K562 (cell line): ENCODE data around the gene UNC93B1.
"Not testable (repeated sequence)": the region's sequence is repeated elsewhere in the genome, so short reads cannot be mapped to it uniquely, and the experiment has no call there.

Experiments
- CCNT2 ChIP-seq: IDR thresholded peaks from 2 replicates; pipeline ENCODE4 v1.6.1; 2011; ENCODE audit warnings: borderline replicate concordance, low read depth, mild to moderate bottlenecking, moderate library complexity, mixed read lengths, low read length; ENCODE audit not compliant: insufficient read length; ENCODE audit errors: extremely low read depth
- CREB1 ChIP-seq, 2 experiments: sonication (generic) in 1 of 2; formaldehyde crosslinking in 1 of 2; IDR thresholded peaks; 2 replicates each; pipeline versions ENCODE4 v1.6.1 to v1.8.0; 2012 to 2022; ENCODE audit warnings: inconsistent platforms in 1 of 2, mild to moderate bottlenecking in 1 of 2, missing genetic modification reagents in 1 of 2, moderate library complexity in 1 of 2
- FOXM1 ChIP-seq, 2 experiments: fragments of 450-650 bp in 1 of 2; sonication (generic) in 1 of 2; formaldehyde crosslinking in 1 of 2; IDR thresholded peaks; 2 replicates each; pipeline versions ENCODE4 v1.6.1 to v1.9.0; 2017 to 2022; ENCODE audit warnings: low read depth in 2 of 2, mild to moderate bottlenecking in 2 of 2, missing genetic modification reagents in 1 of 2, moderate library complexity in 1 of 2
- FOXP4 ChIP-seq: sonication (generic); formaldehyde crosslinking; IDR thresholded peaks from 2 replicates; pipeline ENCODE4 v1.8.0; 2022; ENCODE audit warnings: mild to moderate bottlenecking, missing genetic modification reagents, borderline replicate concordance
- GABPA ChIP-seq: fragments of 200-800 bp; sonication (Bioruptor generic); conservative IDR thresholded peaks from 2 replicates; pipeline ENCODE4 v1.6.1; 2016; ENCODE audit warnings: low read depth, missing genetic modification characterization, missing compliant biosample characterization
- GABPB1 ChIP-seq: sonication (generic); formaldehyde crosslinking; IDR thresholded peaks from 2 replicates; pipeline ENCODE4 v1.8.0; 2022; ENCODE audit warnings: mild to moderate bottlenecking, missing genetic modification reagents
- MAZ ChIP-seq, 2 experiments: fragments of 450-650 bp in 1 of 2; sonication (generic) in 1 of 2; formaldehyde crosslinking; IDR thresholded peaks in 1 of 2; conservative IDR thresholded peaks in 1 of 2; 2 replicates each; pipeline versions ENCODE4 v1.4.0 to v1.5.0; 2020; ENCODE audit warnings: mild to moderate bottlenecking in 1 of 2, missing genetic modification reagents in 1 of 2
- MYC ChIP-seq, 2 experiments: fragments of 250-450 bp in 1 of 2; sonication (Bioruptor Pico) in 1 of 2; IDR thresholded peaks; 2 replicates each; pipeline versions ENCODE4 v1.5.1 to v1.6.1; 2012 to 2021; ENCODE audit warnings: low read depth in 2 of 2, borderline replicate concordance in 1 of 2, improper control_type of control experiment in 1 of 2, low read length in 1 of 2, mild to moderate bottlenecking in 1 of 2, moderate library complexity in 1 of 2
- YY1 ChIP-seq, 3 experiments: IDR thresholded peaks; 2 replicates each; pipeline ENCODE4 v1.6.1; 2011; ENCODE audit warnings: low read length in 2 of 3, mild to moderate bottlenecking in 2 of 3, moderate library complexity in 2 of 3, borderline replicate concordance in 1 of 3, control low read depth in 1 of 3, low read depth in 1 of 3; ENCODE audit not compliant: insufficient read depth in 3 of 3, insufficient replicate concordance in 2 of 3, control insufficient read depth in 1 of 3, insufficient read length in 1 of 3; ENCODE audit errors: extremely low read depth in 1 of 3
- ZNF354B ChIP-seq: fragments of 250-450 bp; sonication (Bioruptor Pico); IDR thresholded peaks from 2 replicates; pipeline ENCODE4 v1.4.0; 2020

DNA sequence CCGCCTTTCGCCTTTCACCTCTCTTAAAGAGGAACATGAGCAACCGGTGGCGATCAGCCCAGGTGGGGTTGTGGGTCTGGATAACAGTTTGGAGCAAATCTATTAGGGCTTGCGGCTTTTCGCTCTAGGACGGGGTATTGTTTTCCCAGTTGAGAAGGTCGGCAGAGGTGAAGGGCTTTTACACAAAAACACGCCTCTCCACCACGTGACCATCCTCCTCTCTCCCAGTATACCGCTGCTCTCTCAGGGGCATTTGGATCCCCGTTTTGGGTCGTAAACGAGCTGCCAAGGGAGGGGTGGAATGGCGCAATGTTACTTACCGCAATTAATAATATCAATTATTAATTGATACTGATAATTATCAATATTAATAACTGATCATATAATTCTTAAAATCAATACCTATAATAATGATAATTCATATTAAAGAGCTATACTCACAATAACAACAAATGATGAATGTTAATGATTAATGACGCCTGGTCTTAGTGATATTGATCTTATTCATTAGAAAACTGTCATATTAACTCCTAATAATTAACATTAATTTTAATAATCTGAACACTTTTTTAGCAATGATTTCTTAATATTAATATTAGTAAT is 21.5 kb downstream of the UNC93B1 start:
- TF ChIP-seq ZNF354B (CRISPR knock-in tag); GABPB1 (CRISPR knock-in tag); YY1 (IDR thresholded peaks at IDR 0.05; ENCODE audit: borderline replicate concordance in 1 of 3, control insufficient read depth in 1 of 3, extremely low read depth in 1 of 3, insufficient read depth in 3 of 3, insufficient read length in 1 of 3, insufficient replicate concordance in 2 of 3, low read depth in 1 of 3, low read length in 2 of 3); FOXM1 (IDR thresholded peaks at IDR 0.05; ENCODE audit: low read depth); FOXM1 (CRISPR knock-in tag; IDR thresholded peaks at IDR 0.05; ENCODE audit: low read depth); CREB1 (IDR thresholded peaks at IDR 0.05); CREB1 (CRISPR knock-in tag; IDR thresholded peaks at IDR 0.05); MAZ (CRISPR knock-in tag; conservative IDR thresholded peaks at IDR 0.05 in 1 of 2, IDR thresholded peaks at IDR 0.05 in 1 of 2); CCNT2; FOXP4 (CRISPR knock-in tag); MYC (IDR thresholded peaks at IDR 0.05; ENCODE audit: low read depth, low read length); MYC (CRISPR knock-in tag; IDR thresholded peaks at IDR 0.05; ENCODE audit: borderline replicate concordance, low read depth); GABPA (tag): not testable (repeated sequence)
